HFF-Myc (cell line): ENCODE data around the gene PAGE1.
"Not testable (repeated sequence)": the region's sequence is repeated elsewhere in the genome, so short reads cannot be mapped to it uniquely, and the experiment has no call there.

Experiments used
- DNase-seq: peaks from one replicate; pipeline ENCODE4 v3.0.0-alpha.2; 2011; ENCODE audit warnings: low read depth; ENCODE audit errors: extremely low read depth
- H3K4me3 ChIP-seq: replicated peaks from 2 replicates; pipeline ENCODE4 v1.5.1; 2011; ENCODE audit warnings: low read depth, mild to moderate bottlenecking, control low read depth, low read length
- TF ChIP-seq, protein P1 (sequence below): IDR thresholded peaks from 2 replicates; pipeline ENCODE4 v1.5.1; 2012; ENCODE audit warnings: mild to moderate bottlenecking, low read depth, low read length, control low read depth; ENCODE audit errors: missing control alignments

Gene PAGE1

GRCh38 chrX:49695276-49696180, at the start of gene PAGE1:
Gene PAGE1 (minus strand): TSS chrX:49695984. CDS start chrX:49694770, 1,214 bp downstream.
- TF ChIP-seq, protein P1, sequence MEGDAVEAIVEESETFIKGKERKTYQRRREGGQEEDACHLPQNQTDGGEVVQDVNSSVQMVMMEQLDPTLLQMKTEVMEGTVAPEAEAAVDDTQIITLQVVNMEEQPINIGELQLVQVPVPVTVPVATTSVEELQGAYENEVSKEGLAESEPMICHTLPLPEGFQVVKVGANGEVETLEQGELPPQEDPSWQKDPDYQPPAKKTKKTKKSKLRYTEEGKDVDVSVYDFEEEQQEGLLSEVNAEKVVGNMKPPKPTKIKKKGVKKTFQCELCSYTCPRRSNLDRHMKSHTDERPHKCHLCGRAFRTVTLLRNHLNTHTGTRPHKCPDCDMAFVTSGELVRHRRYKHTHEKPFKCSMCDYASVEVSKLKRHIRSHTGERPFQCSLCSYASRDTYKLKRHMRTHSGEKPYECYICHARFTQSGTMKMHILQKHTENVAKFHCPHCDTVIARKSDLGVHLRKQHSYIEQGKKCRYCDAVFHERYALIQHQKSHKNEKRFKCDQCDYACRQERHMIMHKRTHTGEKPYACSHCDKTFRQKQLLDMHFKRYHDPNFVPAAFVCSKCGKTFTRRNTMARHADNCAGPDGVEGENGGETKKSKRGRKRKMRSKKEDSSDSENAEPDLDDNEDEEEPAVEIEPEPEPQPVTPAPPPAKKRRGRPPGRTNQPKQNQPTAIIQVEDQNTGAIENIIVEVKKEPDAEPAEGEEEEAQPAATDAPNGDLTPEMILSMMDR, result no peak
- DNase-seq, result no peak
- H3K4me3 ChIP-seq, result no peak within 1 kb of the TSS

GRCh38 chrX:49741501-49741900, 45.7 kb upstream of the PAGE1 start:
- DNase-seq, H3K4me3 ChIP-seq: not testable (repeated sequence)

DNA sequence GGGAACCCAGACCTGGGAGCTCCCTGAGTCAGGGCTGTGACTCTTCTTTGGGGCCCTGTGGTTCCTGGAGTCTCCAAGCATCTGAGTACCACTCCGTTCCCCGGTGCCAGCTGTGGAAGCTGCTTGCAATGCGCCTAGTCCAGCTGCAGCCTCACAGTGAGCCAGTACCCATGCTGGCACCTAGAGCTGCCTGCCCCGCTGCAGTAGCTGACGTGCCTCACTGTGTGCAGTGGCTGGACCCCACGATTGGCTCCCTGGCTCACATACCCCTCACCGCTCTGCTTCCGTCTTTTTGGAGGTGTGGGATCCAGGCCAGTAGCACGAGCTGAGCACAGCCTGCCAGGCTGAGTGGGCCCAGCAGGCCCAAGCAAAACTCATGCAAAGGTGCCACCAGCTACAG, 32.1 kb upstream of the PAGE1 start:
- H3K4me3 ChIP-seq, result no peak overlapping the region
- TF ChIP-seq, protein P1, result no peak
- DNase-seq, result no peak

GRCh38 chrX:49726966-49727365, 31.2 kb upstream of the PAGE1 start:
- H3K4me3 ChIP-seq, result no peak overlapping the region
- TF ChIP-seq, protein P1, result no peak
- DNase-seq, result no peak

DNA sequence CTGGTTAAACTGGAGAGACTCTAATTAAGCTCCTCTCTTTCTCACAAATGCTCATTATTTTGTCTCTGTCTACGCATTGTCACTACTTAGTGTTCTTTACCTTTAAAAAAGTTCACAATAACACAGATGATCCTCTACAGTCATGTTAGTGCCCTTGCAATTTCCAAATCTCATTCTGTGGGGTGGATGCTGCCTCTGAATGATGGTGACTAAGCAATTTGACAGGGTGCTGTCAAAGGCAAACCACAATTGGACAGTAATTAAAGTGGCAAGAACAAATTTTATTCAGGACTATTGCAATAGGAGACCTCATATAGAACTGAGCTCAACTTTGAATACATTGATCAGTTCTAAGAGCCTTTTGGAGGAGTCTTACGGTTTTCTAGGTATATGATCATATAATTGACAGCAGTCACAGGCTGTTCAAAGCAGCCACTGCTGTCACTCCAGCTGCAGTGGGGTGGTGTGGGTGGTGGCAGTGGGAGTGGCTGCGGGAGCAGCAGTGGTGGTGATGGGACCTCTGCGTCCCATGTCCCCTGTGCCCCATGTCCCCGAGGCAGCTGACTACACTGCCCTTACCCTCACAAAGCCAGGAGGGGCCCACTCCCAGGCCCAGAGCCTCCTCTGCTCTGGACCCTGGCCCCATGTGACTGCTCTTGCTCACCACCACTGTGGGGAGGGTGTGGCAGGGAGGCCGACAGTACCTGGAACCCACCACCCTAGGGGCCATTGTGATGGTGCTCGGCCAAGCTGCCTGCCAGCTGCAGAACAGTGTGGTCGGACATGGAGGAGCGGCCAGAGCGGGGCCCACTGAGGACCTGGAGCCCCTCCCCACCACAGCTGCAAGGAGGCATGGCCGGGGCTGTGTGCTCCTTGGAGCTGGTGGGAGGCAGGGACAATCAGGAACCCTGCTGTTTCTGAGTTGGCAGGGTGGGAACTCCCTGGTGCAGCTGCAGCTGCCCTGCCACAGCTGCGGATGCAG, 30.4 kb upstream of the PAGE1 start:
- TF ChIP-seq, protein P1, result no peak
- no peak overlapping the region for H3K4me3 ChIP-seq
- no peak for DNase-seq

DNA sequence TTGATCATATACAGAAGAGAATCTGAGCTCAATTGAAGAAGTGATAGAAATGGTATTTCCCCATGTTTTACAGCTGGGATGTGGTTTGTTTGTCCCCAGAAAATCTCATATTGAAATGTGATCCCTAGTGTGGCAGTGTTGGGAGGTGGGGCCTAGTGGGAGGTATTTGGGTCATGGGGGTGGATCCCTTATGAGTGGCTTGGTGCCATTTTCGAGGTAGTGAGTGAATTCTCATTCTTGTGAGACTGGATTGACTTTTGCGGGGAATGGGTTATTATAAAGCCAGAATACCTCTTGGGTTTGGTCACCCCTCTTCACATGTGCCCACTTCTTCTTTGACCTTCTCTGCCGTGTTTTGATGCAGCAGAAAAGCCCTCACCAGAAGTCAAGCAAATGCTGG, 29.6 kb upstream of the PAGE1 start:
- H3K4me3 ChIP-seq, result no peak overlapping the region
- TF ChIP-seq, protein P1, result no peak
- no peak for DNase-seq

- H3K4me3 ChIP-seq, DNase-seq: not testable (repeated sequence)
Observed at GRCh38 chrX:49720106-49720505, 24.3 kb upstream of the PAGE1 start.
